Type B pancreatic cell (in vitro differentiated cells): Measurements from ENCODE around the gene RPF1. TPM values are rescaled to one million over a fixed set of nuclear protein-coding genes. Genes with fewer than 3 reads are reported as not detected.

Experiments used
- DNase-seq: peaks from one replicate; pipeline ENCODE4 v3.0.0; 2021; ENCODE audit warnings: mixed read lengths; ENCODE audit not compliant: unreplicated experiment; ENCODE audit errors: extremely low spot score
- H3K27ac Mint-ChIP-seq: 2 replicates; pipeline ENCODE4 v1.8.0; 2021; ENCODE audit warnings: mild to moderate bottlenecking, mixed read lengths
- H3K27me3 Mint-ChIP-seq: 2 replicates; pipeline ENCODE4 v1.8.0; 2021; ENCODE audit warnings: mixed read lengths
- H3K36me3 Mint-ChIP-seq: 2 replicates; pipeline ENCODE4 v1.8.0; 2021; ENCODE audit warnings: mixed read lengths
- H3K4me1 Mint-ChIP-seq: one replicate; pipeline ENCODE4 v1.8.0; 2021; ENCODE audit warnings: mixed read lengths; ENCODE audit not compliant: unreplicated experiment
- H3K4me3 Mint-ChIP-seq: 2 replicates; pipeline ENCODE4 v1.8.0; 2021; ENCODE audit warnings: mild to moderate bottlenecking, mixed read lengths
- H3K9me3 Mint-ChIP-seq: 2 replicates; pipeline ENCODE4 v1.8.0; 2021; ENCODE audit warnings: mixed read lengths
- total RNA-seq: library from RNA; stranded (reverse); gene quantifications from 2 replicates; pipeline ENCODE4 v1.2.1, GENCODE V29; 2021; ENCODE audit warnings: low replicate concordance
- TF ChIP-seq, protein P1 (sequence below): fragments of 200-600 bp; sonication (generic); conservative IDR thresholded peaks from 2 replicates; pipeline ENCODE4 v1.5.0; 2021; ENCODE audit warnings: antibody characterized with exemption, mild to moderate bottlenecking

The RPF1 gene
- total RNA-seq, 1 donor from 2014 or later: 34.1 TPM

DNA sequence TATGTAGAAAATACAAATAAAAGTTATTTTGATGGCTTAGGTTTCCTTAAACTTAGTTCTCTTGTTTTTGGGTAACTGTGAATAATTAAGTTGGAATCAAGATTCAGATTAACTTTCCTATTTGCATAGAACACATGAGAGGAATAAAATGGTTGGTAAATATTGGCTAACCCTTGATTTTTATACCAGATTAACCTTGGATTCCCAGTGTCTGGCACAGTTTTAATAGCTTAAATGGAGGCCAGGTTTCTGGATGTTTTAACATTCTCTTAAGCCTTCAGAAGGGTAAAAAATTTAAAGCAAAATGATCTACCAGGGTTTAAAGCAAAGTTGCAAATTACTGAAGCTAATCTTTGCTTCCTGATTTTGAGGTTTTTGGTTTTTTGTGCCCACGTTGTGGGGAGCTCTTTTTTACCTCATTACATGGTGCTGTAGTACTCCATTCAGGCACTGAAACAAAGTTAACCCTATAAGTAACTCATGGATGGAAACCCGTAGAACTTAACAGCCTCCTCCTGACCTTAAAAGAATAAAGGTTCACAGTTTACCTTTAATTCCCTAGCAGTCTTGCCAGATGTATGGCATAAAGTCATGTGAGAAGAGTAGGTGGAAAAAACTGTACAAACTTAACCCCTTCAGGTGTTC, 18.7 kb downstream of the RPF1 start:
- TF ChIP-seq, protein P1, sequence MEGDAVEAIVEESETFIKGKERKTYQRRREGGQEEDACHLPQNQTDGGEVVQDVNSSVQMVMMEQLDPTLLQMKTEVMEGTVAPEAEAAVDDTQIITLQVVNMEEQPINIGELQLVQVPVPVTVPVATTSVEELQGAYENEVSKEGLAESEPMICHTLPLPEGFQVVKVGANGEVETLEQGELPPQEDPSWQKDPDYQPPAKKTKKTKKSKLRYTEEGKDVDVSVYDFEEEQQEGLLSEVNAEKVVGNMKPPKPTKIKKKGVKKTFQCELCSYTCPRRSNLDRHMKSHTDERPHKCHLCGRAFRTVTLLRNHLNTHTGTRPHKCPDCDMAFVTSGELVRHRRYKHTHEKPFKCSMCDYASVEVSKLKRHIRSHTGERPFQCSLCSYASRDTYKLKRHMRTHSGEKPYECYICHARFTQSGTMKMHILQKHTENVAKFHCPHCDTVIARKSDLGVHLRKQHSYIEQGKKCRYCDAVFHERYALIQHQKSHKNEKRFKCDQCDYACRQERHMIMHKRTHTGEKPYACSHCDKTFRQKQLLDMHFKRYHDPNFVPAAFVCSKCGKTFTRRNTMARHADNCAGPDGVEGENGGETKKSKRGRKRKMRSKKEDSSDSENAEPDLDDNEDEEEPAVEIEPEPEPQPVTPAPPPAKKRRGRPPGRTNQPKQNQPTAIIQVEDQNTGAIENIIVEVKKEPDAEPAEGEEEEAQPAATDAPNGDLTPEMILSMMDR: no peak
- Mint-ChIP-seq H3K9me3 (no peaks in the 10 kb centered on the region), H3K27ac (no peak overlapping the region), H3K4me1 (peaks cover 15% of the 10 kb centered on the region), H3K4me3 (no peak overlapping the region), H3K36me3 (peaks cover 39% of the 10 kb centered on the region), H3K27me3 (no peaks in the 10 kb centered on the region)
- DNase-seq: no peak

DNA sequence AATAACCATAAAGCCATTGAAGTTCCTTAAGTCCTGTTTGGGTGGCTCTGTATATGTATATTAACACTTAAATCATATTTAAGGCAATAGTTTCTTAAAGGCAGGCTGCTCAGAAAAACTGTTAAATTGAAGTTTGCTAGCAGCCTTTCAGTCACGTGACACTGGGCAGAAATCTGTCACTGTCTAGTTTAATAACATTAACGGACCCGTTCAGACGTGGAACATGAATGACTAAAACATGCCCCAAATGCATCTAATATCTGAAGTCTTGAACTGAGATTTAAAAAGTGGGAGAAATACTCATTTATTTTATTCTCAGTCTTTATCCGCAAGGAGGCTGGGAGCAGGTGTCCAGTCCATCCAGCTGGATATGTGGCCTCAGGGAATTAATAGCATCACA, 23.9 kb downstream of the RPF1 start:
- no peak overlapping the region for H3K27ac Mint-ChIP-seq
- no peak for DNase-seq
- H3K4me1 Mint-ChIP-seq: peaks cover 40% of the 10 kb centered on the region
- H3K27me3 Mint-ChIP-seq: no peaks in the 10 kb centered on the region
- no peaks in the 10 kb centered on the region for H3K9me3 Mint-ChIP-seq
- TF ChIP-seq, protein P1: no peak
- H3K4me3 Mint-ChIP-seq: peak overlapping the region; percentile 94
- H3K36me3 Mint-ChIP-seq: peaks cover 14% of the 10 kb centered on the region

- no peaks in the 10 kb centered on the region for H3K27me3 Mint-ChIP-seq
- peaks cover 6% of the 10 kb centered on the region for H3K9me3 Mint-ChIP-seq
- H3K4me3 Mint-ChIP-seq: peak overlapping the region; percentile 94
- peaks cover 40% of the 10 kb centered on the region for H3K4me1 Mint-ChIP-seq
- peaks cover 19% of the 10 kb centered on the region for H3K36me3 Mint-ChIP-seq
- TF ChIP-seq, protein P1: no peak
- peak overlapping the region; percentile 95 for H3K27ac Mint-ChIP-seq
- DNase-seq: no peak
These were observed 25.8 kb downstream of the RPF1 start for GRCh38 chr1:84504580-84505492.

GRCh38 chr1:84505493-84506001, 26.5 kb downstream of the RPF1 start:
- H3K27ac Mint-ChIP-seq: peak overlapping the region; percentile 95
- peak overlapping the region; percentile 94 for H3K4me3 Mint-ChIP-seq
- H3K4me1 Mint-ChIP-seq: peaks cover 37% of the 10 kb centered on the region
- H3K9me3 Mint-ChIP-seq: peaks cover 10% of the 10 kb centered on the region
- H3K27me3 Mint-ChIP-seq: no peaks in the 10 kb centered on the region
- TF ChIP-seq, protein P1: no peak
- DNase-seq: no peak
- peaks cover 19% of the 10 kb centered on the region for H3K36me3 Mint-ChIP-seq

DNA sequence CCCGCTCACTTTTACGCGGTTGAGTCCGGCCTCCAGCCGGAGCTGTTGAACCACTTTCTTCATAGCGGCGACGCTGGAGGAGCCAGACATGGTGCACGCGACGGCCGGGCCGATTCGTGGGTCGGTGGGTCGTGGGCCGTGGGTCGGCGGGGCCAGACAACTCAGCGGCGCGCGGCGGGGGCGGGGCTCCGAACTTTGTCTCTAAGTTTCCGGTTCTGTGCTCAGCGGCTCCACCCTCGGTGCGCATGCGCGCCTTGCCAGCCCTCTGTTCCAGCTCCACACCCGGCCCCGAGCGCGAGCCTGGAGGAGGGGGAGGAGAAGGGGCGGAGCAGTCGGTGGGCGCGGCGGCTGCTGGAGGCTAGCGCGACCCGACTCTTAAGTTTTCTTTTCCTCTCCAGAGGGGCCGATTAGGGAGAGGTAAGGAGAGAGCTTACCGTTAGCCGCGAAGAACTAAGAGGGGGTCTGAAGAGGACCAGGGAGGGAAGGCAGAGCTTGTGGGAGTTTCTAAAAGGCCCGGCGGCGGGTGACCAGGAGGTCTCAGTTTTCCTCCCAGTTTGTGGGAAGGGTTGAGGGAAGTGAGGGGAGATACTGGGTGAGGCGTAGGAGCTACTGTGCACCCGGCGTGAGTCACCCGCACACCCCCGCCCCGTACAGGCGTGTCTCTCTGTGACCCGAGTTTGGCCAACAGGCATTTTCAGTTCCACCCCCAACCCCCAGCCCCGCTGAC, 27.1 kb downstream of the RPF1 start, which contains the start of the genes GNG5 and SPATA1:
Gene GNG5, minus strand, starts transcription at position 580 of the 727 bp plus-strand sequence. Its CDS starts 490 bp downstream, at position 90.
Gene SPATA1, plus strand, starts transcription at position 385 of the 727 bp plus-strand sequence. CDS start 9,974 bp downstream, outside the sequence.
- H3K4me3 Mint-ChIP-seq: peak within 1 kb of the TSS; percentile 94
- H3K27ac Mint-ChIP-seq: peak within 1 kb of the TSS; percentile 95
- H3K27me3 Mint-ChIP-seq: no peaks in the 10 kb centered on the region

More for the DNA sequence above, 27.1 kb downstream of the RPF1 start, which contains the start of the genes GNG5 and SPATA1:
- H3K9me3 Mint-ChIP-seq: peaks cover 12% of the 10 kb centered on the region
- TF ChIP-seq, protein P1: no peak
- DNase-seq: peak; percentile 99
- H3K36me3 Mint-ChIP-seq: peaks cover 16% of the 10 kb centered on the region
- peaks cover 31% of the 10 kb centered on the region for H3K4me1 Mint-ChIP-seq
